LNCaP clone FGC (cell line): ENCODE results near the gene MAP3K3.

ENCODE experiments used
- DNase-seq: peaks from one replicate; pipeline ENCODE4 v3.0.0-alpha.2; 2011; ENCODE audit warnings: low read depth
- H3K4me3 ChIP-seq: 2 replicates; pipeline ENCODE4 v1.5.1; 2011; ENCODE audit warnings: mild to moderate bottlenecking, low read depth, low read length, control low read depth
- CTCF ChIP-seq: IDR thresholded peaks from 2 replicates; pipeline ENCODE4 v1.5.1; 2012; ENCODE audit warnings: mild to moderate bottlenecking; ENCODE audit not compliant: control insufficient read depth, insufficient read depth; ENCODE audit errors: extremely low read depth

Gene MAP3K3

GRCh38 chr17:63588797-63589196, 33.4 kb upstream of the MAP3K3 start:
- no peak for TF ChIP-seq CTCF
- no peak for DNase-seq

GRCh38 chr17:63589646-63590045, 32.6 kb upstream of the MAP3K3 start:
- DNase-seq: no peak
- H3K4me3 ChIP-seq: no peak overlapping the region
- TF ChIP-seq CTCF: no peak

More at GRCh38 chr17:63588797-63589196, 33.4 kb upstream of the MAP3K3 start:
- no peak overlapping the region for H3K4me3 ChIP-seq

- DNase-seq: no peak
- TF ChIP-seq CTCF: no peak
- H3K4me3 ChIP-seq: no peak overlapping the region
These were observed 29.4 kb upstream of the MAP3K3 start for GRCh38 chr17:63592797-63593196.

GRCh38 chr17:63595132-63595531, 27.1 kb upstream of the MAP3K3 start:
- DNase-seq: no peak
- TF ChIP-seq CTCF: no peak
- no peak overlapping the region for H3K4me3 ChIP-seq

GRCh38 chr17:63596856-63597586, 25.2 kb upstream of the MAP3K3 start:
- DNase-seq: no peak
- H3K4me3 ChIP-seq: no peak overlapping the region
- no peak for TF ChIP-seq CTCF

- no peak overlapping the region for H3K4me3 ChIP-seq
- TF ChIP-seq CTCF: no peak
- DNase-seq: no peak
These were observed 23.9 kb upstream of the MAP3K3 start for GRCh38 chr17:63598281-63598680.
